Transverse colon (tissue), 4 donors: ENCODE data around the gene CRK.

Experiments
- CTCF ChIP-seq, 5 experiments: fragments of 200-600 bp in 3 of 5; fragments of 450-650 bp in 2 of 5; sonication (generic) in 3 of 5; IDR thresholded peaks; 1 replicate in 2 of 5; 2 replicates in 3 of 5; pipeline ENCODE4 v1.5.1; 2016 to 2017; ENCODE audit warnings: antibody characterized with exemption in 5 of 5, inconsistent platforms in 3 of 5, mild to moderate bottlenecking in 2 of 5, moderate library complexity in 1 of 5
- POLR2A ChIP-seq: fragments of 450-650 bp; IDR thresholded peaks from one replicate; pipeline ENCODE4 v1.6.1; 2016; ENCODE audit warnings: antibody characterized with exemption, mild to moderate bottlenecking, moderate library complexity
- POLR2AphosphoS5 ChIP-seq, 3 donors: sonication (generic); formaldehyde crosslinking; IDR thresholded peaks; one replicate each; pipeline ENCODE4 v1.6.1; 2016; ENCODE audit warnings: antibody characterized with exemption in 3 of 3

GRCh38 chr17:1494203-1494602 is 38.2 kb upstream of the CRK start:
- no peak for TF ChIP-seq POLR2A
- no peak for TF ChIP-seq POLR2AphosphoS5 (IDR thresholded peaks at IDR 0.05)
- no peak for TF ChIP-seq CTCF (IDR thresholded peaks at IDR 0.05)
